Prostate gland (tissue), 2 donors: ENCODE data around the gene VASN. TPM values are rescaled to one million over a fixed set of nuclear protein-coding genes. Genes with fewer than 3 reads are reported as not detected.
A peak's percentile ranks its signal among the peaks of the same experiment; 100 is the strongest.

Experiments
- DNase-seq: peaks from one replicate; pipeline ENCODE4 v3.0.0-alpha.2; 2019; ENCODE audit warnings: low spot score
- H3K27ac ChIP-seq, 2 donors: fragments of 200-600 bp; sonication (generic); 2 replicates each; pipeline ENCODE4 v1.5.1; 2017 to 2019
- H3K27me3 ChIP-seq: fragments of 200-600 bp; sonication (generic); replicated peaks from 2 replicates; pipeline ENCODE4 v1.5.1; 2019; ENCODE audit not compliant: insufficient read depth
- H3K36me3 ChIP-seq, 2 donors: fragments of 200-600 bp; sonication (generic); 1 replicate in 1 of 2; 2 replicates in 1 of 2; pipeline versions ENCODE4 v1.5.1 to v1.8.1; 2017 to 2019
- H3K4me1 ChIP-seq: fragments of 200-600 bp; sonication (generic); replicated peaks from 2 replicates; pipeline ENCODE4 v1.5.1; 2019
- H3K4me3 ChIP-seq, 2 donors: fragments of 200-600 bp; sonication (generic); 2 replicates each; pipeline ENCODE4 v1.5.1; 2017 to 2019
- H3K9me3 ChIP-seq: fragments of 200-600 bp; sonication (generic); 2 replicates; pipeline ENCODE4 v1.5.1; 2017
- CTCF ChIP-seq, 4 experiments: fragments of 200-600 bp in 2 of 4; fragments of 450-650 bp in 2 of 4; sonication (generic) in 2 of 4; IDR thresholded peaks; 1 replicate in 3 of 4; 2 replicates in 1 of 4; pipeline ENCODE4 v1.5.1; 2016 to 2019; ENCODE audit warnings: antibody characterized with exemption in 4 of 4, mild to moderate bottlenecking in 2 of 4, moderate library complexity in 2 of 4
- POLR2A ChIP-seq: fragments of 450-650 bp; IDR thresholded peaks from one replicate; pipeline ENCODE4 v1.6.1; 2016; ENCODE audit warnings: antibody characterized with exemption, mild to moderate bottlenecking
- POLR2AphosphoS5 ChIP-seq: sonication (generic); formaldehyde crosslinking; IDR thresholded peaks from one replicate; pipeline ENCODE4 v1.6.1; 2017; ENCODE audit warnings: antibody characterized with exemption
- WGBS: methylation state at CpG from one replicate; pipeline ENCODE4 v1.1.5; 2018; 5-methylcytosine and 5-hydroxymethylcytosine counted together
- intact Hi-C: fragments of 100-400 bp; cut with DNase I; formaldehyde crosslinking; loops from one replicate; pipeline ENCODE4 v1.14.2; 2022
- total RNA-seq, 2 donors: library from RNA; depleted of rRNA; stranded (reverse); fragments of >200 nt; gene quantifications; one replicate each; pipeline ENCODE4 v1.1.0, GENCODE V29; 2016

VASN gene
- total RNA-seq, 2 donors from 2014 or later: 13.1 to 97.4 TPM

GRCh38 chr16:4415538-4416199 is 44.0 kb downstream of the VASN start:
- no peaks in the 10 kb centered on the region for H3K9me3 ChIP-seq
- 9% methylated on average over 28 of the region's 44 CpGs for WGBS
- TF ChIP-seq POLR2AphosphoS5 (no peak), POLR2A (no peak), CTCF (IDR thresholded peaks at IDR 0.05) (peak in 1 of 4 experiments; percentile 24)
- peaks cover 11% of the 10 kb centered on the region for H3K4me1 ChIP-seq
- peak; percentile 19 for DNase-seq
- no peaks in the 10 kb centered on the region for H3K27me3 ChIP-seq
- H3K4me3 ChIP-seq: peak overlapping the region; percentile 73 to 75
- intact Hi-C loops: no loop called here
- H3K27ac ChIP-seq: peak overlapping the region; percentile 43 to 55
- H3K36me3 ChIP-seq: no peaks in the 10 kb centered on the region

- TF ChIP-seq CTCF (IDR thresholded peaks at IDR 0.05): peak in 2 of 4 experiments; percentile 54 to 56
- peak; percentile 63 for TF ChIP-seq POLR2A
- TF ChIP-seq POLR2AphosphoS5: peak; percentile 88
- Histone ChIP-seq H3K4me3 (peak within 1 kb of the TSS; percentile 73 to 75), H3K4me1 (peaks cover 5% of the 10 kb centered on the region), H3K27me3 (no peaks in the 10 kb centered on the region), H3K9me3 (no peaks in the 10 kb centered on the region), H3K36me3 (no peaks in the 10 kb centered on the region), H3K27ac (peak within 1 kb of the TSS; percentile 43 to 55)
- DNase-seq: peak; percentile 96
- under 1% methylated on average over 64 of the region's 92 CpGs for WGBS
- intact Hi-C loops: no loop called here
Observed at GRCh38 chr16:4416200-4417032, 44.8 kb downstream of the VASN start, which contains the start of gene CORO7. Gene CORO7, minus strand, starts transcription at chr16:4416596. Its CDS starts 78 bp downstream, at chr16:4416518.

- H3K4me3 ChIP-seq: no peak overlapping the region
- intact Hi-C loops: no loop called here
- no peaks in the 10 kb centered on the region for H3K27me3 ChIP-seq
- H3K36me3 ChIP-seq: no peaks in the 10 kb centered on the region
- H3K27ac ChIP-seq: no peak overlapping the region
- DNase-seq: no peak
- WGBS: 75% methylated on average over 7 of the region's 7 CpGs
- TF ChIP-seq POLR2A (no peak), POLR2AphosphoS5 (no peak), CTCF (IDR thresholded peaks at IDR 0.05) (no peak)
- no peaks in the 10 kb centered on the region for H3K4me1 ChIP-seq
- H3K9me3 ChIP-seq: no peaks in the 10 kb centered on the region
Observed at GRCh38 chr16:4419402-4419959, 47.8 kb downstream of the VASN start.

GRCh38 chr16:4420505-4421105 is 49.0 kb downstream of the VASN start:
- H3K36me3 ChIP-seq: no peaks in the 10 kb centered on the region
- no peaks in the 10 kb centered on the region for H3K4me1 ChIP-seq
- H3K4me3 ChIP-seq: no peak overlapping the region
- H3K9me3 ChIP-seq: no peaks in the 10 kb centered on the region
- intact Hi-C loops: no loop called here
- TF ChIP-seq POLR2A: no peak
- TF ChIP-seq CTCF (IDR thresholded peaks at IDR 0.05): no peak
- TF ChIP-seq POLR2AphosphoS5: no peak
- WGBS: 81% methylated on average over 8 of the region's 8 CpGs
- H3K27me3 ChIP-seq: no peaks in the 10 kb centered on the region
- H3K27ac ChIP-seq: no peak overlapping the region
- no peak for DNase-seq
